ENCODE data around the gene BAHCC1.

GRCh38 chr17:81503619-81504018 lies 108.4 kb downstream of the BAHCC1 start:
- TF ChIP-seq, protein P1, sequence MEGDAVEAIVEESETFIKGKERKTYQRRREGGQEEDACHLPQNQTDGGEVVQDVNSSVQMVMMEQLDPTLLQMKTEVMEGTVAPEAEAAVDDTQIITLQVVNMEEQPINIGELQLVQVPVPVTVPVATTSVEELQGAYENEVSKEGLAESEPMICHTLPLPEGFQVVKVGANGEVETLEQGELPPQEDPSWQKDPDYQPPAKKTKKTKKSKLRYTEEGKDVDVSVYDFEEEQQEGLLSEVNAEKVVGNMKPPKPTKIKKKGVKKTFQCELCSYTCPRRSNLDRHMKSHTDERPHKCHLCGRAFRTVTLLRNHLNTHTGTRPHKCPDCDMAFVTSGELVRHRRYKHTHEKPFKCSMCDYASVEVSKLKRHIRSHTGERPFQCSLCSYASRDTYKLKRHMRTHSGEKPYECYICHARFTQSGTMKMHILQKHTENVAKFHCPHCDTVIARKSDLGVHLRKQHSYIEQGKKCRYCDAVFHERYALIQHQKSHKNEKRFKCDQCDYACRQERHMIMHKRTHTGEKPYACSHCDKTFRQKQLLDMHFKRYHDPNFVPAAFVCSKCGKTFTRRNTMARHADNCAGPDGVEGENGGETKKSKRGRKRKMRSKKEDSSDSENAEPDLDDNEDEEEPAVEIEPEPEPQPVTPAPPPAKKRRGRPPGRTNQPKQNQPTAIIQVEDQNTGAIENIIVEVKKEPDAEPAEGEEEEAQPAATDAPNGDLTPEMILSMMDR (conservative IDR thresholded peaks at IDR 0.05): no peak
- no peak for TF ChIP-seq EZH2 (IDR thresholded peaks at IDR 0.05; ENCODE audit: low read depth)
